HG03045 (cell line): ENCODE results near the gene ZNF679.
"Not testable (repeated sequence)": the region's sequence is repeated elsewhere in the genome, so short reads cannot be mapped to it uniquely, and the experiment has no call there.

ENCODE experiments used
- ATAC-seq: cut with Tn5 transposase; IDR thresholded peaks from one replicate; pipeline ENCODE4 v1.9.1; 2021; ENCODE audit warnings: mild to moderate bottlenecking, moderate library complexity; ENCODE audit not compliant: unreplicated experiment

Gene ZNF679

GRCh38 chr7:64228174-64228573 lies at the start of gene ZNF679:
ZNF679 (plus strand) TSS chr7:64228474; CDS start chr7:64249118, 20,644 bp downstream.
- ATAC-seq = not testable (repeated sequence)

GRCh38 chr7:64180989-64181388 lies 47.3 kb upstream of the ZNF679 start:
- no peak for ATAC-seq

- ATAC-seq = no peak
Observed at GRCh38 chr7:64181586-64181985, 46.7 kb upstream of the ZNF679 start.

- no peak for ATAC-seq
Observed at GRCh38 chr7:64182036-64182790, 46.1 kb upstream of the ZNF679 start.

GRCh38 chr7:64183126-64183742 lies 45.0 kb upstream of the ZNF679 start:
- ATAC-seq = no peak

GRCh38 chr7:64183827-64184372 lies 44.4 kb upstream of the ZNF679 start:
- no peak for ATAC-seq

GRCh38 chr7:64184376-64184775 lies 43.9 kb upstream of the ZNF679 start:
- ATAC-seq = no peak

- ATAC-seq = no peak
Observed at GRCh38 chr7:64187408-64187807, 40.9 kb upstream of the ZNF679 start.

GRCh38 chr7:64192148-64192704 lies 36.0 kb upstream of the ZNF679 start:
- no peak for ATAC-seq

GRCh38 chr7:64192775-64193174 lies 35.5 kb upstream of the ZNF679 start:
- no peak for ATAC-seq

GRCh38 chr7:64206903-64207302 lies 21.4 kb upstream of the ZNF679 start, which contains the start of gene ZNF735:
ZNF735 (plus strand) TSS chr7:64207203; CDS start chr7:64207203, 0 bp downstream.
- ATAC-seq = no peak

- not testable (repeated sequence) for ATAC-seq
Observed at GRCh38 chr7:64219710-64220298, 8.5 kb upstream of the ZNF679 start.

- ATAC-seq = no peak
Observed at GRCh38 chr7:64223366-64223765, 4.9 kb upstream of the ZNF679 start.

GRCh38 chr7:64266341-64266919 lies 38.2 kb downstream of the ZNF679 start:
- ATAC-seq = no peak

- ATAC-seq = no peak
Observed at GRCh38 chr7:64277630-64278029, 49.4 kb downstream of the ZNF679 start.

GRCh38 chr7:64294701-64295420 lies 66.6 kb downstream of the ZNF679 start:
- no peak for ATAC-seq

GRCh38 chr7:64297418-64297817 lies 69.1 kb downstream of the ZNF679 start:
- ATAC-seq = not testable (repeated sequence)

GRCh38 chr7:64300641-64301405 lies 72.5 kb downstream of the ZNF679 start:
- no peak for ATAC-seq

GRCh38 chr7:64307254-64308015 lies 79.2 kb downstream of the ZNF679 start:
- peak; percentile 99 for ATAC-seq
